Liver (tissue), 3 donors: ENCODE measurements around the gene CTSF.

ENCODE experiments used
- CTCF ChIP-seq: fragments of 150-350 bp; IDR thresholded peaks from 2 replicates; pipeline ENCODE4 v1.5.1; 2017; ENCODE audit warnings: improper control_type of control experiment, low read depth, low read length; ENCODE audit not compliant: missing input control
- EGR1 ChIP-seq, 2 donors: IDR thresholded peaks; 2 replicates each; pipeline ENCODE4 v1.6.1; 2016 to 2018; ENCODE audit warnings: antibody characterized with exemption in 2 of 2, low read depth in 2 of 2
- GABPA ChIP-seq, 2 donors: IDR thresholded peaks in 1 of 2; conservative IDR thresholded peaks in 1 of 2; 2 replicates each; pipeline ENCODE4 v1.6.1; 2016; ENCODE audit warnings: antibody characterized with exemption in 2 of 2, mild to moderate bottlenecking in 1 of 2, moderate library complexity in 1 of 2
- JUND ChIP-seq, 2 donors: IDR thresholded peaks; 2 replicates each; pipeline ENCODE4 v1.6.1; 2016; ENCODE audit warnings: antibody characterized with exemption in 2 of 2
- MAX ChIP-seq: IDR thresholded peaks from 2 replicates; pipeline ENCODE4 v1.6.1; 2016; ENCODE audit warnings: antibody characterized with exemption
- NR2F2 ChIP-seq: IDR thresholded peaks from 2 replicates; pipeline ENCODE4 v1.6.1; 2016; ENCODE audit warnings: antibody characterized with exemption
- RAD21 ChIP-seq, 2 donors: IDR thresholded peaks; 2 replicates each; pipeline ENCODE4 v1.6.1; 2016; ENCODE audit warnings: antibody characterized with exemption in 2 of 2, mild to moderate bottlenecking in 2 of 2
- RXRA ChIP-seq, 2 donors: IDR thresholded peaks; 2 replicates each; pipeline ENCODE4 v1.6.1; 2017 to 2018; ENCODE audit warnings: antibody characterized with exemption in 2 of 2, mild to moderate bottlenecking in 1 of 2
- SP1 ChIP-seq: IDR thresholded peaks from 2 replicates; pipeline ENCODE4 v1.6.1; 2018; ENCODE audit warnings: antibody characterized with exemption, mild to moderate bottlenecking
- TAF1 ChIP-seq: conservative IDR thresholded peaks from 2 replicates; pipeline ENCODE4 v1.6.1; 2016; ENCODE audit warnings: antibody characterized with exemption, mild to moderate bottlenecking
- YY1 ChIP-seq: IDR thresholded peaks from 2 replicates; pipeline ENCODE4 v1.6.1; 2016; ENCODE audit warnings: antibody characterized with exemption, mild to moderate bottlenecking
- TF ChIP-seq, protein P1 (sequence below): IDR thresholded peaks from 2 replicates; pipeline ENCODE4 v1.6.1; 2016; ENCODE audit warnings: antibody characterized with exemption, mild to moderate bottlenecking
- TF ChIP-seq, protein P2 (sequence below): IDR thresholded peaks from 2 replicates; pipeline ENCODE4 v1.6.1; 2016; ENCODE audit warnings: antibody characterized with exemption
- donor health status: healthy.
- donor health status: healthy.

GRCh38 chr11:66603072-66603471, 34.7 kb upstream of the CTSF start:
- TF ChIP-seq MAX (no peak), CTCF (no peak), RAD21 (IDR thresholded peaks at IDR 0.05) (no peak), GABPA (IDR thresholded peaks at IDR 0.05 in 1 of 2, conservative IDR thresholded peaks at IDR 0.05 in 1 of 2) (no peak), YY1 (no peak), TAF1 (no peak), EGR1 (IDR thresholded peaks at IDR 0.05; ENCODE audit: low read depth in 2 of 2) (no peak), RXRA (IDR thresholded peaks at IDR 0.05) (no peak), SP1 (no peak), JUND (IDR thresholded peaks at IDR 0.05) (no peak), NR2F2 (no peak)
- TF ChIP-seq, protein P1, sequence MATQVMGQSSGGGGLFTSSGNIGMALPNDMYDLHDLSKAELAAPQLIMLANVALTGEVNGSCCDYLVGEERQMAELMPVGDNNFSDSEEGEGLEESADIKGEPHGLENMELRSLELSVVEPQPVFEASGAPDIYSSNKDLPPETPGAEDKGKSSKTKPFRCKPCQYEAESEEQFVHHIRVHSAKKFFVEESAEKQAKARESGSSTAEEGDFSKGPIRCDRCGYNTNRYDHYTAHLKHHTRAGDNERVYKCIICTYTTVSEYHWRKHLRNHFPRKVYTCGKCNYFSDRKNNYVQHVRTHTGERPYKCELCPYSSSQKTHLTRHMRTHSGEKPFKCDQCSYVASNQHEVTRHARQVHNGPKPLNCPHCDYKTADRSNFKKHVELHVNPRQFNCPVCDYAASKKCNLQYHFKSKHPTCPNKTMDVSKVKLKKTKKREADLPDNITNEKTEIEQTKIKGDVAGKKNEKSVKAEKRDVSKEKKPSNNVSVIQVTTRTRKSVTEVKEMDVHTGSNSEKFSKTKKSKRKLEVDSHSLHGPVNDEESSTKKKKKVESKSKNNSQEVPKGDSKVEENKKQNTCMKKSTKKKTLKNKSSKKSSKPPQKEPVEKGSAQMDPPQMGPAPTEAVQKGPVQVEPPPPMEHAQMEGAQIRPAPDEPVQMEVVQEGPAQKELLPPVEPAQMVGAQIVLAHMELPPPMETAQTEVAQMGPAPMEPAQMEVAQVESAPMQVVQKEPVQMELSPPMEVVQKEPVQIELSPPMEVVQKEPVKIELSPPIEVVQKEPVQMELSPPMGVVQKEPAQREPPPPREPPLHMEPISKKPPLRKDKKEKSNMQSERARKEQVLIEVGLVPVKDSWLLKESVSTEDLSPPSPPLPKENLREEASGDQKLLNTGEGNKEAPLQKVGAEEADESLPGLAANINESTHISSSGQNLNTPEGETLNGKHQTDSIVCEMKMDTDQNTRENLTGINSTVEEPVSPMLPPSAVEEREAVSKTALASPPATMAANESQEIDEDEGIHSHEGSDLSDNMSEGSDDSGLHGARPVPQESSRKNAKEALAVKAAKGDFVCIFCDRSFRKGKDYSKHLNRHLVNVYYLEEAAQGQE, result no peak
- TF ChIP-seq, protein P2, sequence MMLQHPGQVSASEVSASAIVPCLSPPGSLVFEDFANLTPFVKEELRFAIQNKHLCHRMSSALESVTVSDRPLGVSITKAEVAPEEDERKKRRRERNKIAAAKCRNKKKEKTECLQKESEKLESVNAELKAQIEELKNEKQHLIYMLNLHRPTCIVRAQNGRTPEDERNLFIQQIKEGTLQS, result no peak
